NCI-H510A (cell line): Measurements from ENCODE around the gene OGN.

Experiments used
- DNase-seq: peaks from one replicate; lab custom pipeline; 2025; lab: John Stamatoyannopoulos, UW

OGN gene

GRCh38 chr9:92405818-92406217 lies 1.4 kb upstream of the OGN start:
- no peak for DNase-seq

DNA sequence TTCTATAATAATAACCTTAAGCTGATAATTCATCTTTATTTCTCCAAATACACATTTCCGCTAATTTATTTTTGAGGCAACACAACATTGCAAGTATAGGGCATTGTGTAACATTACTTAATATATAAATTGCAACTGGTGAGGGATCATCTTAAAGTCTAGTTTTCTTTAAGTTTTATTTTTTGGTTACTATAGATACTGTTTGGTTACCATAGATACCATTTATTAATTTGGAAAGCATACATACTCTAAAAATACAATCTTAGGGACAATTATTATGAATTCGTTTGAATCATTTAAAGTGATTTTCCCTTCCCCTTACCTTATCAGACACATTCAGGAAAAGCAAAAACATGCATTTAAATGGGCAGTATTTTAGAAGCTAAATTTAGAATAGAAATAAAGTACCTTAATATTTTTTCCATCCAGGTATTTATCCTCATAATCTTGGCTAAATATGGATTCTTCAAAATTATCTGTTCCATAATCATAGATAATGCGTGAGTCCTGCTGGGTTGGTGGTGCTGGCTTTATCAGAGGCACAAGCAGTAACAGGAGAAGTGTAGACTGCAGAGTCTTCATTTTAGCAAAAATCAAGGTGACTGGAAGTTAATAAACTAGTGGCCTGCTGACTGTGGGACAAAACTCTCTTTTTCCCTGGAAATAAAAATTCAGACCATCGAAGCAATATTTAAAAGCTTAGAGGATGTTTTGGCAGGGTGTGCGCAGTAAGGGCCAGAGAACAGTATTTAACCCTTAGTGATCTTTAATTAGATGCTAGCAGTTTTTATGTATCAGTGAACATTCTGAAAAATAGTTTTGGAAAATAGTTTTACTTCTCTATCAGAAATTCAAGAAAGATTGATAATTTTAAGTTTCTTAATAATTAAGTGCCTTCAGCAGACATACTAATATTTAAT lies 1.3 kb downstream of the OGN start:
- DNase-seq = no peak

DNA sequence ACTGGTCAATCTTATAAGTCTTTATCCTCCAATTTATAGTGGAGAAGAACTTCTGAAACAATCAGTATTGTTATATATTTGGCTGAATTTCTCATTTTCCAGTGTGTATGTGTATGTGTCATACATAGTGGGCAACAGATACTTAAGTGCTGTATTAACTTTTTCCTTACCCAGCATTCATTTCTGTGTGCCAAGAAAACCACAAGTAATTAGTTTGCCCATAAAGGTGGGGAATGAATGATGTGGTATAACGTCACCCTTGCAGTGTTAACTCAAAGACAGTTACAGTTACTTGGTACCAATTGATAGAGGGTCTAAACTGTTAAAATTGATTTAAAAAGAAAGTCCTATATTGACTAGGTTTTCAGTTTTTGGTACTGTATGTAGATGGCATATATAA lies 2.0 kb downstream of the OGN start:
- DNase-seq = no peak

GRCh38 chr9:92397853-92398252 lies 6.5 kb downstream of the OGN start:
- no peak for DNase-seq

DNA sequence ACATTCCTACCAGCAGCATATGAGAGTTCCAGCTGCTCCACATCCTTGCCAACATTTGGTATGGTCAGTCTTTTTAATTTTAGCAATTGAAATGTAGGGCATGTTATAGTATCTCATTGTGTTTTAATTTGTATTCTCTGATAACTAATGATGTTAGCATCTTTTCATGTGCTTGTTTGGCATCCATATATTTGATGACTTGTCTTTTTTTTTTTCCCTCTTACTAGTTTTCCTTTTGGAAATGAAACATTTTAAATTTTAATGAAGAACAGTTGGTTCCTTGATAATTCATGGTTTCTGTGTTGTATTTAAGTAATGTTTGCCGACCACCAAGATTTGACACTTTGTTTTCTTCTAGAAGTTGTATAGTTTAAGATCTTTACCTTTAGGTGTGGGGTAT lies 8.8 kb downstream of the OGN start:
- no peak for DNase-seq

GRCh38 chr9:92393686-92394085 lies 10.7 kb downstream of the OGN start:
- no peak for DNase-seq

GRCh38 chr9:92392690-92393089 lies 11.7 kb downstream of the OGN start:
- no peak for DNase-seq

GRCh38 chr9:92385953-92386352 lies 18.4 kb downstream of the OGN start:
- no peak for DNase-seq

GRCh38 chr9:92385477-92385876 lies 18.9 kb downstream of the OGN start:
- no peak for DNase-seq

- no peak for DNase-seq
Observed at GRCh38 chr9:92385001-92385400, 19.4 kb downstream of the OGN start.

DNA sequence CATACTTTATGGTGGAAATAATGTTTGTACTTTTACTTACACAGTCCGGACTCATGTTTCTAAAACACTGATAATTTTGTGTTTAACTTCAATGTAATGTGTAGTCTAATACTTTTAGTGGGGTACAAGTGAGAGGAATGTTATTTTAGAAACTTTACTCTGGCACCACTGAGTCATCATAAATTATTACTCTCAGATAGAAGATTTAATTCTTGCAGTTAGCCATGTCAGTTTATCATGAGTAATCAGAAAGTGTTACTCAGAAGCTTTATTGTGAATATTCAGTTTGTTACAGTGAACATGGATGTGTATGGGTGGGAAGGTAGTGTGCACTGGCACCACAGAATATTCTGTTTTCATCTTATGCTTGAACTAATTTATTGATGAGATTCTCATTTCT lies 20.0 kb downstream of the OGN start:
- DNase-seq = no peak

DNA sequence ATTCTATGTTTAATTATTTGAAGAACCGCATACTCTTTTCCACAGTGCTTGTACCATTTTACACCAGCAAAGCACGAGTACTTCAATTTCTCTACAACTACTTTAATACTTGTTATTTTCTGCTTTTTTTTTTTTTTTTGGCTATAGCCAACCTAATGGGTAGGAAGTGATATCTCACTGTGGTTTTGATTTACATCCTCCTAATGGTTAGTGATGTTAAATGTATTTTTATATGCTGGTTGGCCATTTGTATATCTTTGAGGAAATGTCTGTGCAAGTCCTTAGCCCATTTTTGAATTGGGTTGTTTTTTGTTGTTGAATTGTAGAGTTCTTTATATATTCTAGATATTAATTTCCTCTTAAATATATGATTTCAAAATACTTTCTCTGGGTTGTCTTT lies 22.6 kb downstream of the OGN start:
- DNase-seq = no peak

DNA sequence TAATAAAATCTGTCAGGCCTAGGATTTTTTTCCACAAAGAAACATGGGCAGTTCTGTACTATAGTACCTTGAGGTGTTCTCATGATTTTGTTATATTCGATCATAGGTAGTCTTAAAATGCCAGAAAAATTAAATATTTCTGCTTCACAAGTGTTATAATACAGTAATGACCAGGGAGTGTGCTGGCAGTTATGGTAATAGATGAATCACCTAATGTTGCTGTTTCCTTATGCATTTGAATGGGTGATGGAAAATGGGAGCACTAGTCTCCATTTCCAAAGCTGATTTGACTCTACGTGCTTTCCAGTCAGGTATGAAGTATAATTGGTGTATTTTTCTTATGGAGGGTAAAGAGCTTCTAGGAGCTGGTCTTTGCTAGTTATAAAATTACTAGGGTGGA lies 23.8 kb downstream of the OGN start:
- no peak for DNase-seq

DNA sequence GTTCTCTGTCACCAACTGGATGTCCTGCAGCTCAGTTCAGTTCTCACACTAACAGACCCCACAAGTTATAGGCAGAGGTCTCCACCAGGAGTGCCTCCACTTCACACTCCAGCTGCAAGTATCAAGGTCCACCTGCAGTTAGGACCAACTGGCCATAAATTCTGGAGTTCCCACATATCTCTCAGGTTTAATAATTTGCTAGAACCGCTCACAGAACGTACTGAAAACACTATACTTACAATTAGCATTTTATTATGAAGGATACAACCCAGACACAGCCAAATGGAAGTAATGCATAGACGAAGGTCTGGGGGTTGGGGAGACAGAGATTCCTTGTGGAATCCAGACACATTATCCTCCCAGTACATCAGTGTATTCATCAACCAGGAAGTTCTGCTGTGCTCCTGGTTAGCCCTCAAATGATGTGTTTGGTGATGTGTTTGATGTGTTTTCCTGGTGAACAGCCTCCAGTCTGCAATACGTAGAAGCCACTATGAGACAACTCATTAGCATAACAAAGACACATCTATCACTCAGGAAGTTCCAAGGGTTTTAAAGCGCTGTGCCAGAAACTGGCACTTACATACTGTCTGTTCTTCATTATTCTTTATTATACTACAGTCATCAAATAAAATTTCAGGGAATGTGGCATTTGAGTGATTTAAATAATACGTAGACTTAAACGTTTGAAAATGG lies 25.4 kb downstream of the OGN start:
- DNase-seq = peak; percentile 49

- no peak for DNase-seq
Observed at GRCh38 chr9:92377876-92378275, 26.5 kb downstream of the OGN start.

GRCh38 chr9:92373167-92373566 lies 31.2 kb downstream of the OGN start:
- no peak for DNase-seq

DNA sequence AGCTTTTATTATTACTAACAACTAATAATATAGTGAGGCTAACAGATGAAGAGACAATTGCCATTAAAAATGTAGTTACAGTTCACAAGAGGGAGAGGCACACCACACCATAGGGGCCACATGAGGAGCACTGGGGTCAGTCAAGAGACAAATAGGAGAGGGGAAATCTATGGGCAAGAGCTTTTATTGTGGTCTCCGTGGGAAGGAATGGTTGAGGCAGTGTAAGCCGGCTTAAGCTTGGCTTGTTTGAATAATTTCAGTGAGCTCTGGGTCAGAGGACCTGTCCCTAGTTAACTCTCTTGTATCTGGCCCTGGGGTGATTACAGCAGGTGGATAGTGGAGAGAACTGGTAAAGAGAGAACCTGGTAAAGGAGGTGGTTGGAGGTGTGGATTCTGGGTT lies 35.3 kb downstream of the OGN start:
- no peak for DNase-seq

GRCh38 chr9:92360083-92360482 lies 44.3 kb downstream of the OGN start:
- no peak for DNase-seq

DNA sequence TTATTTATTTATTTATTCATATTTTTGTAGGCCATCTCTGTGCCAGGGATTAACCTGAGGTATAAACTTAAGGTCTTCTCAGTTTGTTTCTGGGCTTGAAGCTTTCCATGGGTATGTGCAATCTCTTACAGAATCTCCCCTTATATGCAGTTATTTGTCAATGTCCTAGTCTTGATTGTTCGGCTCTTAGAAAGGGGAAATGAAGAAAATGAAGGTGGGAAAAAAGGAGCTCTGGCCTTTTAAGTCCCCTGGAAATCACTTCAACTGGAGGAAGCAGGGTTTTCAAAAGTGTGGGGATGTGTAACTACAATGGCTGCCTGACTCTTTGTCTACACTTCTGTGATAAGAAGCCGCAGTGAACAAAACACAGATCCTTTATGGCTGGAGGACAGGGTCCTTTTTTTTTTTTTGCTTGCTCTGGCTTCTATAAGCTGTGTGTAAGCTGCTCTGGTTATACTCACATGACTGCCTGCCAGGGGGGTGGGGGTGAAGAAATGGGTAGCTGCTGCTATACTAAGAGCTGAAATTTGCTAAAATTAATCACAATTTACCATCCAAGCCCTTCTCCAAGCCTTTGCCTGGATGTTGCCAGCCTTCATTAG lies 44.9 kb downstream of the OGN start:
- no peak for DNase-seq

DNA sequence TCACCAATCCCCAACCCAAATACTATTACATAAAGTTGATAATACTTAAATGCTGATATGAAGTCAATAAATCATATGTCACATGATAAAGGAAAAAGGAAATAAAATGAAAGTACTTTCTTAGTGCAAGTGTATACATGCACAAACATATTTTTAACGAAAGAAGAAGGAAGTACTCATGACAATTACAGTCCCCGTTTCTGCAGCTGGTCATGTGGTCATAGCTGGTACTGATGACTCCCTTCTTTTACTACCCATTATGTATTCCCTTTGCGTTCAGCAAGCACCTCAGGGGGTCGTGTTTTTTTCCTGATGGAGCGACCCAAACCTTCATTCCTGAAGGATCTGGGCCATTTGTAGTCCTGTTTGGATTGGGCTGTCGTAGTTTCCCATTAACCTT lies 51.3 kb downstream of the OGN start:
- DNase-seq = no peak

DNA sequence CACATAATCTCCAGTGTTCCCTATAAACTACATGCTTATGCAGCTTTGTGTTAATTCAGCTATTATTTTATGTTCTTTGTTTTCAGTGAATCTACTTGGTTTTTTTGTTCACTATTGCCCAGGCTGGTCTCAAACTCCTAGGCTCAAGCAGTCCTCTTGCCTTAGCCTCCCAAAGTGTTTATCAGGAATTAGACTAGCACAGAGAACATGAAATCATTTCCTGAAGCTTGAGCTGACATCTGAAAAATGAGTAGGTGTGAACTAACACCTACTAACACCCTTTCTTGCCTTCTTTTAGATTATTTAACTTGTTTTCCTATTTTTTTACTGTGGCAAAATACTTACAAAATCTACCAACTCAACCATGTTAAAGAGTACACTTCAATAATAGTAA lies 53.6 kb downstream of the OGN start:
- DNase-seq = no peak

DNA sequence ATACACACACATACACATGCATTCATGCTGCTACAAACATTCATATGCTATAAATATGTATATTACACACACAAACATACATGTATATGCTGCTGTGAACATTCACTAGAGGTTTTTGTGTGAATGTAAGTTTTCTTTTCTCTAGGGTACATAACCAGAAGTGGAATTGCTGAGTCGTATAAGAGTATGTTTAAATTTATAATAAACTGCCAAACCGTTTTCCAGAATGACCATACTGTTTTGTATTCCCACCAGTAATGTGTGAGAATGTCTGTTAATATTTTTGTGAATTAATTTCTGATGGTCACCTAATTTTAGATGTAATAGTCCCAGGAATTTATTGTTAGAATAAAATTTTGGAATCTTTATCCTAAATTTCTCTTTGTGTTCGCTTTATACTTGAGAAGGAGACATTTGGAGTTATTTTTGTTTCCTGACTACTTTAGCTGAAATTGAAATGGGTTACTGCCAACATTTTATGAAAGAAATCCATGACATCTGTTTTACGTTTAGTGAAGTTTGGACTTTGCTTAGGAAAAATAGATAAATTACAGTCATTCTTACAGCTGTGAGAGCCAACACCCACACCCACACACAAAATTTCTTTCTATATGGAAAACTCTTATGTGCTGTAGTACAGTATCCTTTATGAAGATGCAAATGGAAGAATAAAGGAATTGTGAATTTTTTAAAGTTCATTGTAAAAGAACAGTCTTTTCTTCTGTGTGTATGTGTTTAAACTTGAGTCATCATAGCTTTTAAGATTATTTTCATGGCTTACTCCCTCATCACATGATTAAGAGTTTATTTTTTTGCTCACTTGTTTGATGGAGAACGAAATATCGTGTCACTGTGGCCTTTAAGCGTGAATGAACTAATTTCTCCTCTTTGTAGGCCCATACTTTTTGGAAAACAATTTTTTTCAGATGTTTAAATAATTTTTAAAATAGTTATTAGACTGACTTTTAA lies 54.3 kb downstream of the OGN start:
- DNase-seq = no peak
